Measurements from ENCODE around the gene RHOT2. TPM values are rescaled to one million over a fixed set of nuclear protein-coding genes. Genes with fewer than 3 reads are reported as not detected.

The RHOT2 gene
- total RNA-seq, 1 experiment from 2014 or later = 98.5 TPM

GRCh38 chr16:674968-675883, 7.3 kb downstream of the RHOT2 start, which contains the start of gene RHBDL1 (continued):
- no peak for TF ChIP-seq POLR2AphosphoS5 (IDR thresholded peaks at IDR 0.05; ENCODE audit: low read depth, low read length)

GRCh38 chr16:675884-676564, 8.1 kb downstream of the RHOT2 start:
- CTCF ChIA-PET = no interaction called here
- H3K4me3 ChIP-seq (replicated peaks in 1 of 2; ENCODE audit: low read depth in 1 of 2, low read length in 2 of 2) = no peak overlapping the region

GRCh38 chr16:676565-676902, 8.6 kb downstream of the RHOT2 start:
- H3K27ac ChIP-seq (ENCODE audit: low read depth, low read length) = no peak overlapping the region
- H3K27me3 ChIP-seq (ENCODE audit: insufficient read depth, low read length) = no peaks in the 10 kb centered on the region
- no peaks in the 10 kb centered on the region for H3K9me3 ChIP-seq (ENCODE audit: control insufficient read depth in 1 of 2, insufficient read depth in 1 of 2, low read depth in 1 of 2, low read length in 2 of 2)
- peaks cover 0 to 10% of the 10 kb centered on the region in 2 experiments; a peak in 3 of 4 replicates for H3K36me3 ChIP-seq (ENCODE audit: control insufficient read depth in 1 of 2, insufficient read depth in 2 of 2, low read length in 2 of 2)
- H3K9me2 ChIP-seq (ENCODE audit: insufficient read depth) = no peaks in the 10 kb centered on the region
- H4K20me1 ChIP-seq (ENCODE audit: insufficient read depth) = no peaks in the 10 kb centered on the region
- POLR2A ChIA-PET = no interaction called here
- peaks cover 11% of the 10 kb centered on the region for H3K79me2 ChIP-seq (ENCODE audit: insufficient read depth, low read length)
- no peak for TF ChIP-seq POLR2A (IDR thresholded peaks at IDR 0.05; ENCODE audit: borderline replicate concordance, extremely low read depth, insufficient read depth, insufficient read length)
- no peak for TF ChIP-seq EGR1 (IDR thresholded peaks at IDR 0.05; ENCODE audit: low read depth)
- no peak for TF ChIP-seq ZFX (IDR thresholded peaks at IDR 0.05)
- TF ChIP-seq ELF1 (IDR thresholded peaks at IDR 0.05; ENCODE audit: borderline replicate concordance, low read depth) = no peak
- no peak for TF ChIP-seq REST (IDR thresholded peaks at IDR 0.05; ENCODE audit: low read depth)
- TF ChIP-seq YY1 (IDR thresholded peaks at IDR 0.05; ENCODE audit: extremely low read depth, insufficient replicate concordance, low read depth, low read length) = no peak
- no peak for TF ChIP-seq SIN3A (IDR thresholded peaks at IDR 0.05; ENCODE audit: low read depth)
- no peak for TF ChIP-seq TCF7L2 (IDR thresholded peaks at IDR 0.05; ENCODE audit: borderline replicate concordance, extremely low read depth, insufficient read depth, insufficient read length)
- no peak for TF ChIP-seq JUND (IDR thresholded peaks at IDR 0.05)
- TF ChIP-seq FOSL1 (IDR thresholded peaks at IDR 0.05; ENCODE audit: low read depth) = no peak
- ATAC-seq (no peak), DNase-seq (ENCODE audit: low read depth, low spot score) (no peak)
- intact Hi-C loops (cut with micrococcal nuclease) = no loop called here
- no peak overlapping the region for H2AFZ ChIP-seq (ENCODE audit: low read depth, low read length, poor library complexity, severe bottlenecking)
- no peak overlapping the region for H3K4me3 ChIP-seq (replicated peaks in 1 of 2; ENCODE audit: low read depth in 1 of 2, low read length in 2 of 2)
- peaks cover 0 to 17% of the 10 kb centered on the region in 2 experiments; a peak in 3 of 4 replicates for H3K4me1 ChIP-seq (ENCODE audit: control insufficient read depth in 1 of 2, insufficient read depth in 2 of 2, low read length in 2 of 2)
- BruUV-seq (replicated peaks) = no TSS peak
- no peak overlapping the region for H3K9ac ChIP-seq (ENCODE audit: low read length)
- RAD21 ChIA-PET (ENCODE audit: low non-redundant PET in 1 of 2, low total read pairs in 2 of 2, uncharacterized antibody in 2 of 2, unreplicated experiment in 2 of 2) = no interaction called here
- CTCF ChIA-PET = no interaction called here
- no peak overlapping the region for H3K4me2 ChIP-seq (ENCODE audit: low read length)

More at GRCh38 chr16:675884-676564, 8.1 kb downstream of the RHOT2 start:
- H3K36me3 ChIP-seq (ENCODE audit: control insufficient read depth in 1 of 2, insufficient read depth in 2 of 2, low read length in 2 of 2) = peaks cover 0 to 5% of the 10 kb centered on the region in 2 experiments; a peak in 2 of 4 replicates
- H4K20me1 ChIP-seq (ENCODE audit: insufficient read depth) = no peaks in the 10 kb centered on the region
- H3K4me2 ChIP-seq (ENCODE audit: low read length) = no peak overlapping the region
- RAD21 ChIA-PET (ENCODE audit: low non-redundant PET in 1 of 2, low total read pairs in 2 of 2, uncharacterized antibody in 2 of 2, unreplicated experiment in 2 of 2) = no interaction called here
- no peak for ATAC-seq
- no peak overlapping the region for H2AFZ ChIP-seq (ENCODE audit: low read depth, low read length, poor library complexity, severe bottlenecking)
- DNase-seq (ENCODE audit: low read depth, low spot score) = no peak
- no peaks in the 10 kb centered on the region for H3K9me2 ChIP-seq (ENCODE audit: insufficient read depth)
- H3K79me2 ChIP-seq (ENCODE audit: insufficient read depth, low read length) = peaks cover 5% of the 10 kb centered on the region
- H3K4me1 ChIP-seq (ENCODE audit: control insufficient read depth in 1 of 2, insufficient read depth in 2 of 2, low read length in 2 of 2) = peaks cover 0 to 12% of the 10 kb centered on the region in 2 experiments; a peak in 2 of 4 replicates
- H3K9ac ChIP-seq (ENCODE audit: low read length) = no peak overlapping the region
- POLR2A ChIA-PET = no interaction called here
- no TSS peak for BruUV-seq (replicated peaks)
- no peaks in the 10 kb centered on the region for H3K27me3 ChIP-seq (ENCODE audit: insufficient read depth, low read length)
- no peak overlapping the region for H3K27ac ChIP-seq (ENCODE audit: low read depth, low read length)
- TF ChIP-seq EZH2 (IDR thresholded peaks at IDR 0.05) (no peak), EZH2phosphoT487 (IDR thresholded peaks at IDR 0.05; ENCODE audit: borderline replicate concordance) (no peak)
- intact Hi-C loops (cut with micrococcal nuclease) = no loop called here
- H3K9me3 ChIP-seq (ENCODE audit: control insufficient read depth in 1 of 2, insufficient read depth in 1 of 2, low read depth in 1 of 2, low read length in 2 of 2) = no peaks in the 10 kb centered on the region

All from HCT116 (cell line).